ENCODE data around the gene ALG9. TPM values are rescaled to one million over a fixed set of nuclear protein-coding genes. Genes with fewer than 3 reads are reported as not detected.

ALG9 gene, protein sequence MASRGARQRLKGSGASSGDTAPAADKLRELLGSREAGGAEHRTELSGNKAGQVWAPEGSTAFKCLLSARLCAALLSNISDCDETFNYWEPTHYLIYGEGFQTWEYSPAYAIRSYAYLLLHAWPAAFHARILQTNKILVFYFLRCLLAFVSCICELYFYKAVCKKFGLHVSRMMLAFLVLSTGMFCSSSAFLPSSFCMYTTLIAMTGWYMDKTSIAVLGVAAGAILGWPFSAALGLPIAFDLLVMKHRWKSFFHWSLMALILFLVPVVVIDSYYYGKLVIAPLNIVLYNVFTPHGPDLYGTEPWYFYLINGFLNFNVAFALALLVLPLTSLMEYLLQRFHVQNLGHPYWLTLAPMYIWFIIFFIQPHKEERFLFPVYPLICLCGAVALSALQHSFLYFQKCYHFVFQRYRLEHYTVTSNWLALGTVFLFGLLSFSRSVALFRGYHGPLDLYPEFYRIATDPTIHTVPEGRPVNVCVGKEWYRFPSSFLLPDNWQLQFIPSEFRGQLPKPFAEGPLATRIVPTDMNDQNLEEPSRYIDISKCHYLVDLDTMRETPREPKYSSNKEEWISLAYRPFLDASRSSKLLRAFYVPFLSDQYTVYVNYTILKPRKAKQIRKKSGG
- 15.2 TPM for total RNA-seq
- long read RNA-seq, transcript ALG9-214 (15 exons, 2,028 nt) = major isoform, 10 of 21 reads
- long read RNA-seq, partial matches to known transcripts = 1 of 21 reads
- long read RNA-seq, other reads (novel, unspliced or antisense) = 4 of 21 reads

- peak; percentile 94 for ATAC-seq
- peak; percentile 88 for DNase-seq
- intact Hi-C loops (cut with micrococcal nuclease) = loop anchor here (10.0 kb wide), 2 partner anchors 54 to 114 kb away; no protein-coding TSS in a partner anchor
These were observed at the start of gene ALG9 for GRCh38 chr11:111870886-111871692. Gene ALG9 (minus strand): TSS chr11:111871581. CDS start chr11:111871482, 99 bp downstream.

GRCh38 chr11:111920908-111921307 lies 49.5 kb upstream of the ALG9 start:
- intact Hi-C loops (cut with micrococcal nuclease) = loop anchor here (10.0 kb wide), 1 partner anchor 46 kb away; the partner anchor contains the start of genes ALG9, CFAP68 and FDXACB1
- ATAC-seq (peak; percentile 11), DNase-seq (no peak)

- ATAC-seq (peak; percentile 7), DNase-seq (peak; percentile 40)
- intact Hi-C loops (cut with micrococcal nuclease) = no loop called here
These were observed 47.2 kb upstream of the ALG9 start, which contains the start of gene C11orf52 for GRCh38 chr11:111918390-111919256. Gene C11orf52 (plus strand): TSS chr11:111918913. CDS start chr11:111918973, 60 bp downstream.

GRCh38 chr11:111917788-111918187 lies 46.4 kb upstream of the ALG9 start:
- DNase-seq = no peak
- no peak for ATAC-seq
- intact Hi-C loops (cut with micrococcal nuclease) = no loop called here

GRCh38 chr11:111917312-111917711 lies 45.9 kb upstream of the ALG9 start:
- DNase-seq (no peak), ATAC-seq (no peak)
- intact Hi-C loops (cut with micrococcal nuclease) = no loop called here

- ATAC-seq (no peak), DNase-seq (no peak)
- intact Hi-C loops (cut with micrococcal nuclease) = no loop called here
These were observed 45.4 kb upstream of the ALG9 start for GRCh38 chr11:111916768-111917167.

DNA sequence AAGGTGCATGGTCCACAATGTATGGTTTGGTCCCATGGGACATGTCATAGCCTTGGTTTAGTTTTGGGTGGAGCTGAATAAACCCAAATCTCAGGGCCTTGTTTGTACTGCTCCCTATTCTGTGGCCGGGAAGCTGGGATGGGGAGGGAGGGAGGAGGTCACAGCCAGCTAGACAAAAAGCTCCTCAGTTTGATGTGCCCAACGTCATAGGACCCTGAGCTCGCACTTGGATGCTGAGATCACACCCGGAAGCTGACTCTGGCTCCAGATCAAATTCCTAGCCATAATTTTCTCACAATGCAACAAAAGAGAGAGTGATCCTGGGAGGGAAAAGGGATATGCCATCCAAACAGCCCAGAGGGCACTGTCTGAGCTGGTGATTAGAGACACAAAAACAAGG lies 42.6 kb upstream of the ALG9 start:
- DNase-seq = peak; percentile 43
- intact Hi-C loops (cut with micrococcal nuclease) = no loop called here
- ATAC-seq = peak; percentile 13

- DNase-seq (peak; percentile 49), ATAC-seq (peak; percentile 29)
- intact Hi-C loops (cut with micrococcal nuclease) = no loop called here
These were observed 41.9 kb upstream of the ALG9 start for GRCh38 chr11:111913031-111913861.

DNA sequence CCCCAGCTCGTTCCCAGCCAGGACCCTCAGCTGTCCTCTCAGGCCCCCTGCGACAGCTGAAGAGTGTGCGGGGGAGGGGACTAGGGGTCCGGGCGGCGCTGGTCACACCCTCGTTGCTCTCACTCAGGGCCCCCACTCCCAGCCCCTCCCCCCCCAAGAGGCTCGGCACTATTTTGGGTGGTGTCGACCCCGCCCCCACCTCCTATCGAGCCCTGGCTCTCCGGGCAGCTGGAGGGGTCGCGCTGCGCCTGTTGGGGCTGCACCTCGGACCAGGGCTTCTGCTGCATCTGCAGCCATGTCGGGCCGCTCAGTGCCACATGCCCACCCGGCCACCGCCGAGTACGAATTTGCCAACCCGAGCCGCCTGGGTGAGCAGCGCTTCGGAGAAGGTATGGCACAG lies 41.2 kb upstream of the ALG9 start, which contains the start of gene HSPB2:
HSPB2 (plus strand) TSS at position 200 of the 400 bp plus-strand sequence; CDS start at position 296, 96 bp downstream.
- ATAC-seq (peak; percentile 29), DNase-seq (peak; percentile 75)
- intact Hi-C loops (cut with micrococcal nuclease) = no loop called here

- intact Hi-C loops (cut with micrococcal nuclease) = no loop called here
These were observed 40.4 kb upstream of the ALG9 start, which contains the start of gene CRYAB for GRCh38 chr11:111911563-111912401. Gene CRYAB (minus strand): TSS chr11:111911770. CDS start chr11:111911724, 46 bp downstream.

GRCh38 chr11:111910676-111911562 lies 39.5 kb upstream of the ALG9 start:
- DNase-seq (peak; percentile 58), ATAC-seq (peak; percentile 21)
- intact Hi-C loops (cut with micrococcal nuclease) = no loop called here

More at GRCh38 chr11:111911563-111912401, 40.4 kb upstream of the ALG9 start, which contains the start of gene CRYAB:
- ATAC-seq (peak; percentile 77), DNase-seq (peak; percentile 91)

- no peak for ATAC-seq
- intact Hi-C loops (cut with micrococcal nuclease) = no loop called here
- no peak for DNase-seq
These were observed 38.0 kb upstream of the ALG9 start for GRCh38 chr11:111909378-111909777.

GRCh38 chr11:111908639-111909305 lies 37.4 kb upstream of the ALG9 start:
- ATAC-seq (no peak), DNase-seq (no peak)
- intact Hi-C loops (cut with micrococcal nuclease) = no loop called here

GRCh38 chr11:111906680-111907079 lies 35.3 kb upstream of the ALG9 start:
- DNase-seq (no peak), ATAC-seq (peak; percentile 17)
- intact Hi-C loops (cut with micrococcal nuclease) = no loop called here

- DNase-seq (peak; percentile 46), ATAC-seq (peak; percentile 69)
- intact Hi-C loops (cut with micrococcal nuclease) = no loop called here
These were observed 34.0 kb upstream of the ALG9 start for GRCh38 chr11:111905411-111905810.
